Peyer's patch (tissue), 4 donors: ENCODE measurements around the gene MRPL30. TPM values are rescaled to one million over a fixed set of nuclear protein-coding genes. Genes with fewer than 3 reads are reported as not detected.

ENCODE experiments used
- DNase-seq, 3 donors: peaks; one replicate each; pipeline ENCODE4 v3.0.0-alpha.2; 2017 to 2019
- H3K27ac ChIP-seq, 4 donors: fragments of 200-600 bp; sonication (generic); one replicate each; pipeline ENCODE4 v1.5.1; 2016 to 2019
- H3K27me3 ChIP-seq, 2 donors: fragments of 200-600 bp; sonication (generic); one replicate each; pipeline ENCODE4 v1.5.1; 2019
- H3K36me3 ChIP-seq, 3 donors: fragments of 200-600 bp; sonication (generic); one replicate each; pipeline ENCODE4 v1.5.1; 2016 to 2019
- H3K4me1 ChIP-seq, 4 donors: fragments of 200-600 bp; sonication (generic); one replicate each; pipeline ENCODE4 v1.5.1; 2016 to 2019
- H3K4me3 ChIP-seq, 4 donors: fragments of 200-600 bp; sonication (generic); 1 replicate in 3 of 4; 2 replicates in 1 of 4; pipeline ENCODE4 v1.5.1; 2016 to 2019; ENCODE audit warnings: mild to moderate bottlenecking in 1 of 4
- H3K9me3 ChIP-seq, 4 donors: fragments of 200-600 bp; sonication (generic); one replicate each; pipeline ENCODE4 v1.5.1; 2016 to 2019; ENCODE audit warnings: mild to moderate bottlenecking in 1 of 4
- CTCF ChIP-seq, 6 experiments: fragments of 450-650 bp in 4 of 6; fragments of 200-600 bp in 2 of 6; sonication (generic) in 1 of 6; IDR thresholded peaks; one replicate each; pipeline ENCODE4 v1.5.1; 2017 to 2019; ENCODE audit warnings: antibody characterized with exemption in 6 of 6, mild to moderate bottlenecking in 3 of 6, moderate library complexity in 1 of 6
- POLR2A ChIP-seq, 2 donors: fragments of 450-650 bp; IDR thresholded peaks; one replicate each; pipeline ENCODE4 v1.5.1; 2017; ENCODE audit warnings: antibody characterized with exemption in 2 of 2, mild to moderate bottlenecking in 2 of 2, moderate library complexity in 2 of 2
- small RNA-seq, 2 donors: library from RNA; depleted of rRNA; stranded (forward); fragments of <200 nt; gene quantifications; one replicate each; pipeline ENCODE3, GENCODE V24; 2016
- total RNA-seq, 4 donors: library from RNA; depleted of rRNA; stranded (reverse); fragments of >200 nt; gene quantifications; one replicate each; pipeline ENCODE4 v1.1.0, GENCODE V29; 2016

The MRPL30 gene
- total RNA-seq, 4 donors from 2014 or later, result 17.1 to 38.0 (median 23.8) TPM

- no peak for DNase-seq
- Histone ChIP-seq H3K9me3 (no peaks in the 10 kb centered on the region), H3K27me3 (no peaks in the 10 kb centered on the region), H3K36me3 (no peaks in the 10 kb centered on the region), H3K27ac (no peak overlapping the region), H3K4me3 (no peak overlapping the region), H3K4me1 (no peaks in the 10 kb centered on the region)
- no peak for TF ChIP-seq CTCF (IDR thresholded peaks at IDR 0.05)
- TF ChIP-seq POLR2A (IDR thresholded peaks at IDR 0.05), result no peak
Measured at GRCh38 chr2:99240431-99240830, 59.4 kb downstream of the MRPL30 start.

- DNase-seq, result no peak
- no peak overlapping the region for H3K27ac ChIP-seq
Measured at GRCh38 chr2:99242151-99242550, 61.2 kb downstream of the MRPL30 start.

More at GRCh38 chr2:99242151-99242550, 61.2 kb downstream of the MRPL30 start:
- Histone ChIP-seq H3K27me3 (no peaks in the 10 kb centered on the region), H3K36me3 (no peaks in the 10 kb centered on the region), H3K4me1 (no peaks in the 10 kb centered on the region), H3K4me3 (no peak overlapping the region), H3K9me3 (no peaks in the 10 kb centered on the region)
- TF ChIP-seq POLR2A (IDR thresholded peaks at IDR 0.05) (no peak), CTCF (IDR thresholded peaks at IDR 0.05) (no peak)

Small RNA genes within 50 kb of the gene (small RNA-seq; reads per million reads assigned to genes)
- 0 reads per million in 2 donors for gene AC092587.1

Other genes starting within 250 kb of the MRPL30 start
- 10 to 100 TPM in 2 of 4 donors, 1 to 10 TPM in 2; 3.3 to 36.5 (median 10.2) TPM for gene CRACDL, start 245.0 kb upstream of the MRPL30 start, total RNA-seq
- gene C2orf15, start 39.5 kb upstream of the MRPL30 start, total RNA-seq, result 1 to 10 TPM in 3 of 4 donors, not detected in 1; 3.7 to 7.1 (median 5.4) TPM
- 10 to 100 TPM in 2 of 4 donors, 1 to 10 TPM in 2; 6.7 to 21.5 (median 11.0) TPM for gene TSGA10, start 26.2 kb upstream of the MRPL30 start, total RNA-seq
- 10 to 100 TPM in 2 of 4 donors, 1 to 10 TPM in 2; 6.1 to 23.9 (median 10.7) TPM for gene LIPT1, start 26.2 kb upstream of the MRPL30 start, total RNA-seq
- gene MITD1, start 126 bp upstream of the MRPL30 start, total RNA-seq, result 10 to 100 TPM; 21.7 to 42.1 (median 34.0) TPM
- not detected for gene LYG2, start 74.5 kb downstream of the MRPL30 start, total RNA-seq
- gene LYG1, start 120.0 kb downstream of the MRPL30 start, total RNA-seq, result 1 to 10 TPM; 2.8 to 3.8 (median 3.5) TPM
- gene TXNDC9, start 155.1 kb downstream of the MRPL30 start, total RNA-seq, result 10 to 100 TPM; 39.2 to 80.0 (median 40.9) TPM
- 10 to 100 TPM; 23.6 to 40.4 (median 30.7) TPM for gene EIF5B, start 156.2 kb downstream of the MRPL30 start, total RNA-seq